Stomach (tissue), 4 donors: ENCODE results near the gene ELP4.

Experiments
- EP300 ChIP-seq: sonication (generic); formaldehyde crosslinking; IDR thresholded peaks from one replicate; pipeline ENCODE4 v1.6.1; 2017; ENCODE audit warnings: antibody characterized with exemption
- POLR2A ChIP-seq, 4 donors: fragments of 450-650 bp; IDR thresholded peaks; one replicate each; pipeline ENCODE4 v1.6.1; 2016; ENCODE audit warnings: antibody characterized with exemption in 4 of 4, control low read depth in 2 of 4, mild to moderate bottlenecking in 1 of 4, moderate library complexity in 1 of 4
- TF ChIP-seq, protein P1 (sequence below), 7 experiments: fragments of 450-650 bp in 4 of 7; fragments of 200-600 bp in 3 of 7; sonication (generic) in 3 of 7; IDR thresholded peaks; one replicate each; pipeline ENCODE4 v1.5.1; 2016 to 2019; ENCODE audit warnings: antibody characterized with exemption in 7 of 7, control low read depth in 2 of 7, mild to moderate bottlenecking in 1 of 7

DNA sequence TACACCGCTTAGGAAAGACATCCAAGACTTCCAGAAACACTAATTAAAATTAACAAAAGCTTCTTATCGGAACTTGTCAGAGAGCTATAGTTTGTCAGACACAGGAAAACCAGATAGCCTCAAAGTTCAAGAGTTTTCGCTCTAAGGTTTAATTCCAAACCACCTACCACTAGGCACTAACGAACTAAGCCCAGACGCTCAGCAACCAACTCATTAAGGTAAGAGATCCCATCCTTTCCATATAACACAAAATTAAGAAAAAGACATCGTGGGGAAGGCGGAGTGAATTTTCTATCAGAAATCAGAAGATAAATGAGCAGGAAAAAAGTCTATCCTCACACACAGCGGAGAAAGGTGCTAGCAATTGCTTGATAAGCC lies 527 bp upstream of the ELP4 start:
- TF ChIP-seq EP300 (no peak), POLR2A (IDR thresholded peaks at IDR 0.05) (no peak)
- TF ChIP-seq, protein P1, sequence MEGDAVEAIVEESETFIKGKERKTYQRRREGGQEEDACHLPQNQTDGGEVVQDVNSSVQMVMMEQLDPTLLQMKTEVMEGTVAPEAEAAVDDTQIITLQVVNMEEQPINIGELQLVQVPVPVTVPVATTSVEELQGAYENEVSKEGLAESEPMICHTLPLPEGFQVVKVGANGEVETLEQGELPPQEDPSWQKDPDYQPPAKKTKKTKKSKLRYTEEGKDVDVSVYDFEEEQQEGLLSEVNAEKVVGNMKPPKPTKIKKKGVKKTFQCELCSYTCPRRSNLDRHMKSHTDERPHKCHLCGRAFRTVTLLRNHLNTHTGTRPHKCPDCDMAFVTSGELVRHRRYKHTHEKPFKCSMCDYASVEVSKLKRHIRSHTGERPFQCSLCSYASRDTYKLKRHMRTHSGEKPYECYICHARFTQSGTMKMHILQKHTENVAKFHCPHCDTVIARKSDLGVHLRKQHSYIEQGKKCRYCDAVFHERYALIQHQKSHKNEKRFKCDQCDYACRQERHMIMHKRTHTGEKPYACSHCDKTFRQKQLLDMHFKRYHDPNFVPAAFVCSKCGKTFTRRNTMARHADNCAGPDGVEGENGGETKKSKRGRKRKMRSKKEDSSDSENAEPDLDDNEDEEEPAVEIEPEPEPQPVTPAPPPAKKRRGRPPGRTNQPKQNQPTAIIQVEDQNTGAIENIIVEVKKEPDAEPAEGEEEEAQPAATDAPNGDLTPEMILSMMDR (IDR thresholded peaks at IDR 0.05), result no peak
